ENCODE results near the gene SP8. TPM values are rescaled to one million over a fixed set of nuclear protein-coding genes. Genes with fewer than 3 reads are reported as not detected.

The SP8 gene
- total RNA-seq, 1 donor from 2014 or later: not detected

GRCh38 chr7:20804345-20804744 lies 17.7 kb upstream of the SP8 start:
- no peak for TF ChIP-seq CTCF (IDR thresholded peaks at IDR 0.05; ENCODE audit: insufficient read depth, low read length, severe bottlenecking)
- no peaks in the 10 kb centered on the region for H3K36me3 ChIP-seq (ENCODE audit: control insufficient read depth, insufficient read depth, low read length)
- H3K27me3 ChIP-seq (ENCODE audit: control insufficient read depth, insufficient read depth, low read length): no peaks in the 10 kb centered on the region
- FAIRE-seq (no peak), DNase-seq (ENCODE audit: low read depth) (peak; percentile 55)
- H3K4me3 ChIP-seq (ENCODE audit: low read depth, low read length): no peak overlapping the region

GRCh38 chr7:20799566-20800366 lies 13.1 kb upstream of the SP8 start:
- H3K36me3 ChIP-seq (ENCODE audit: control insufficient read depth, insufficient read depth, low read length): no peaks in the 10 kb centered on the region
- TF ChIP-seq CTCF (IDR thresholded peaks at IDR 0.05; ENCODE audit: insufficient read depth, low read length, severe bottlenecking): no peak
- no peak for DNase-seq (ENCODE audit: low read depth)
- peaks cover 30% of the 10 kb centered on the region for H3K27me3 ChIP-seq (ENCODE audit: control insufficient read depth, insufficient read depth, low read length)
- no peak for FAIRE-seq
- H3K4me3 ChIP-seq (ENCODE audit: low read depth, low read length): no peak overlapping the region

GRCh38 chr7:20798694-20799121 lies 12.0 kb upstream of the SP8 start:
- FAIRE-seq: no peak
- Histone ChIP-seq H3K4me3 (ENCODE audit: low read depth, low read length) (no peak overlapping the region), H3K27me3 (ENCODE audit: control insufficient read depth, insufficient read depth, low read length) (peaks cover 37% of the 10 kb centered on the region)

GRCh38 chr7:20798081-20798693 lies 11.5 kb upstream of the SP8 start:
- DNase-seq (ENCODE audit: low read depth): no peak
- no peaks in the 10 kb centered on the region for H3K36me3 ChIP-seq (ENCODE audit: control insufficient read depth, insufficient read depth, low read length)
- peak overlapping the region; percentile 42 for H3K4me3 ChIP-seq (ENCODE audit: low read depth, low read length)
- TF ChIP-seq CTCF (IDR thresholded peaks at IDR 0.05; ENCODE audit: insufficient read depth, low read length, severe bottlenecking): no peak
- peaks cover 42% of the 10 kb centered on the region for H3K27me3 ChIP-seq (ENCODE audit: control insufficient read depth, insufficient read depth, low read length)
- FAIRE-seq: no peak

More at GRCh38 chr7:20798694-20799121, 12.0 kb upstream of the SP8 start:
- TF ChIP-seq CTCF (IDR thresholded peaks at IDR 0.05; ENCODE audit: insufficient read depth, low read length, severe bottlenecking): no peak
- no peak for DNase-seq (ENCODE audit: low read depth)
- no peaks in the 10 kb centered on the region for H3K36me3 ChIP-seq (ENCODE audit: control insufficient read depth, insufficient read depth, low read length)

- Histone ChIP-seq H3K36me3 (ENCODE audit: control insufficient read depth, insufficient read depth, low read length) (no peaks in the 10 kb centered on the region), H3K27me3 (ENCODE audit: control insufficient read depth, insufficient read depth, low read length) (peaks cover 47% of the 10 kb centered on the region), H3K4me3 (ENCODE audit: low read depth, low read length) (peak overlapping the region; percentile 42)
- TF ChIP-seq CTCF (IDR thresholded peaks at IDR 0.05; ENCODE audit: insufficient read depth, low read length, severe bottlenecking): no peak
- no peak for DNase-seq (ENCODE audit: low read depth)
- no peak for FAIRE-seq
Observed at GRCh38 chr7:20797462-20798080, 10.9 kb upstream of the SP8 start.
